Mesenchymal stem cell (in vitro differentiated cells and primary cell): Measurements from ENCODE around the gene EGFR.
A peak's percentile ranks its signal among the peaks of the same experiment; 100 is the strongest.

Experiments
- DNase-seq: peaks from one replicate; pipeline ENCODE4 v3.0.0-alpha.2; 2013
- H2AFZ ChIP-seq: one replicate; pipeline ENCODE4 v1.6.1; 2013; ENCODE audit warnings: low read depth, mild to moderate bottlenecking, control low read depth, inconsistent platforms, low read length, moderate library complexity
- H2AK5ac ChIP-seq: 2 replicates; pipeline ENCODE4 v1.6.1; 2013; ENCODE audit warnings: low read length, moderate library complexity, mild to moderate bottlenecking, inconsistent platforms; ENCODE audit not compliant: severe bottlenecking
- H2BK120ac ChIP-seq: one replicate; pipeline ENCODE4 v1.6.1; 2013; ENCODE audit warnings: low read depth, mild to moderate bottlenecking, inconsistent platforms, low read length, moderate library complexity
- H2BK12ac ChIP-seq, 2 experiments: one replicate each; pipeline ENCODE4 v1.6.1; 2013; ENCODE audit warnings: inconsistent platforms in 2 of 2, low read length in 2 of 2, mild to moderate bottlenecking in 2 of 2, moderate library complexity in 2 of 2, control low read depth in 1 of 2
- H2BK15ac ChIP-seq: one replicate; pipeline ENCODE4 v1.6.1; 2013; ENCODE audit warnings: mild to moderate bottlenecking, low read depth, inconsistent platforms; ENCODE audit not compliant: poor library complexity, severe bottlenecking
- H2BK5ac ChIP-seq: 2 replicates; pipeline ENCODE4 v1.6.1; 2013; ENCODE audit warnings: low read depth, mild to moderate bottlenecking, low read length, control low read depth, inconsistent platforms; ENCODE audit not compliant: poor library complexity, severe bottlenecking
- H3K14ac ChIP-seq, 2 experiments: one replicate each; pipeline ENCODE4 v1.6.1; 2013; ENCODE audit warnings: inconsistent platforms in 2 of 2, low read length in 2 of 2, control low read depth in 1 of 2, mild to moderate bottlenecking in 1 of 2, moderate library complexity in 1 of 2
- H3K18ac ChIP-seq, 2 experiments: one replicate each; pipeline ENCODE4 v1.6.1; 2013; ENCODE audit warnings: inconsistent platforms in 2 of 2, low read length in 2 of 2, control low read depth in 1 of 2, low read depth in 1 of 2, mild to moderate bottlenecking in 1 of 2
- H3K23ac ChIP-seq, 2 experiments: one replicate each; pipeline ENCODE4 v1.6.1; 2013; ENCODE audit warnings: inconsistent platforms in 2 of 2, low read length in 2 of 2, mild to moderate bottlenecking in 2 of 2, moderate library complexity in 2 of 2, control low read depth in 1 of 2
- H3K27ac ChIP-seq: 2 replicates; pipeline ENCODE4 v1.5.1; 2013; ENCODE audit warnings: mild to moderate bottlenecking, moderate library complexity, low read length, control low read depth, inconsistent platforms; ENCODE audit not compliant: poor library complexity, severe bottlenecking
- H3K27me3 ChIP-seq, 2 experiments: 2 replicates each; pipeline versions ENCODE4 v1.6.1 to v1.7.0; 2013; ENCODE audit warnings: low read length in 2 of 2, mild to moderate bottlenecking in 2 of 2, moderate library complexity in 2 of 2, control low read depth in 1 of 2, inconsistent platforms in 1 of 2; ENCODE audit not compliant: control insufficient read depth in 1 of 2, insufficient read depth in 1 of 2
- H3K36me3 ChIP-seq, 2 experiments: 2 replicates each; pipeline versions ENCODE4 v1.6.1 to v1.7.0; 2013; ENCODE audit warnings: low read length in 2 of 2, control low read depth in 1 of 2, inconsistent platforms in 1 of 2, low read depth in 1 of 2, mild to moderate bottlenecking in 1 of 2; ENCODE audit not compliant: insufficient read depth in 2 of 2, control insufficient read depth in 1 of 2
- H3K4ac ChIP-seq, 2 experiments: one replicate each; pipeline ENCODE4 v1.6.1; 2013; ENCODE audit warnings: inconsistent platforms in 2 of 2, low read length in 2 of 2, mild to moderate bottlenecking in 2 of 2, moderate library complexity in 2 of 2, control low read depth in 1 of 2, low read depth in 1 of 2
- H3K4me1 ChIP-seq: 2 replicates; pipeline ENCODE4 v1.6.1; 2013; ENCODE audit warnings: low read depth, low read length, control low read depth; ENCODE audit not compliant: control insufficient read depth, insufficient read depth
- H3K4me2 ChIP-seq: 2 replicates; pipeline ENCODE4 v1.6.1; 2013; ENCODE audit warnings: low read length, mild to moderate bottlenecking, inconsistent platforms; ENCODE audit not compliant: poor library complexity, severe bottlenecking
- H3K4me3 ChIP-seq, 2 experiments: 2 replicates each; pipeline versions ENCODE4 v1.5.1 to v1.7.0; 2013; ENCODE audit warnings: low read length in 2 of 2, mild to moderate bottlenecking in 2 of 2, control low read depth in 1 of 2, low read depth in 1 of 2; ENCODE audit not compliant: insufficient read depth in 1 of 2
- H3K79me1 ChIP-seq: replicated peaks from 2 replicates; pipeline ENCODE4 v1.6.1; 2013; ENCODE audit warnings: mild to moderate bottlenecking, control low read depth, low read length, inconsistent platforms; ENCODE audit not compliant: poor library complexity, severe bottlenecking
- H3K9ac ChIP-seq: 2 replicates; pipeline ENCODE4 v1.7.0; 2013; ENCODE audit warnings: mild to moderate bottlenecking, low read length, moderate library complexity
- H3K9me3 ChIP-seq: 2 replicates; pipeline ENCODE4 v1.7.0; 2013; ENCODE audit warnings: mild to moderate bottlenecking, low read length; ENCODE audit not compliant: control insufficient read depth
- H4K8ac ChIP-seq: one replicate; pipeline ENCODE4 v1.6.1; 2013; ENCODE audit warnings: inconsistent platforms, mild to moderate bottlenecking, low read length, moderate library complexity
- H4K91ac ChIP-seq: one replicate; pipeline ENCODE4 v1.6.1; 2013; ENCODE audit warnings: mild to moderate bottlenecking, low read length, inconsistent platforms
- WGBS: methylation state at CpG from one replicate; pipeline ENCODE4 v1.1.7; 2013; ENCODE audit warnings: mixed read lengths; 5-methylcytosine and 5-hydroxymethylcytosine counted together

Gene EGFR

GRCh38 chr7:55055479-55055878 lies 36.7 kb downstream of the EGFR start:
- Histone ChIP-seq H3K4ac (peak overlapping the region in 1 of 2 experiments; percentile 29), H3K14ac (no peak overlapping the region), H3K36me3 (peaks cover 0 to 5% of the 10 kb centered on the region in 2 experiments), H3K4me2 (no peak overlapping the region), H3K27me3 (no peaks in the 10 kb centered on the region), H2BK12ac (peak overlapping the region; percentile 20 to 91), H3K18ac (peak overlapping the region in 1 of 2 experiments; percentile 8), H3K23ac (no peak overlapping the region), H4K91ac (no peak overlapping the region), H2BK120ac (no peak overlapping the region), H2AFZ (no peak overlapping the region), H3K9me3 (no peaks in the 10 kb centered on the region), H3K4me1 (peaks cover 35% of the 10 kb centered on the region), H3K9ac (peak overlapping the region; percentile 82), H2BK15ac (no peak overlapping the region), H3K4me3 (peak overlapping the region in 1 of 2 experiments; percentile 55), H3K79me1 (peaks cover 26% of the 10 kb centered on the region), H4K8ac (peak overlapping the region; percentile 8), H2BK5ac (no peak overlapping the region), H2AK5ac (no peak overlapping the region), H3K27ac (no peak overlapping the region)
- 40% methylated on average over 7 of the region's 7 CpGs for WGBS
- peak; percentile 87 for DNase-seq

DNA sequence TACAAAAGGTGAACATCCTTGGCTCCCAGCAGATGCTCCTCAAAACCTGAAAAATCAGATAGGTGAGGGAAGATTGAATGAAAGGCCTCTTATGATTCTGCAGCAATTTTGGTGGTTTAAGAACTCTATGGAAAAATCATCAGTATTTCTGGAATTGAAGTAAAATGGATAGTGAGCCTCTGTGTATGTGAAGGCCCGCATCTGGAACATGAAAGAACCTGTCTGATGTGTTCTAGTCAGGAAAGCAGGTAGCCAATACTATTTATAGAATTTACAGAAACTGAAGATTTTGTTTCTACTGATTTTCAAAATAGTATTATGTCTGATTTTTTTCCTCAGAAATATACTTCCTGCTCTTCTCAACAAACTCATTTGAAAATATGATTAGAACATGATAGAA lies 37.3 kb downstream of the EGFR start:
- no peak overlapping the region for H4K91ac ChIP-seq
- H3K23ac ChIP-seq: no peak overlapping the region
- H2BK120ac ChIP-seq: no peak overlapping the region
- H3K9ac ChIP-seq: peak overlapping the region; percentile 82
- H3K4me3 ChIP-seq: peak overlapping the region in 1 of 2 experiments; percentile 55
- H3K4ac ChIP-seq: no peak overlapping the region
- no peaks in the 10 kb centered on the region for H3K9me3 ChIP-seq
- H2AK5ac ChIP-seq: no peak overlapping the region
- no peak overlapping the region for H2BK5ac ChIP-seq
- H2BK12ac ChIP-seq: peak overlapping the region in 1 of 2 experiments; percentile 20
- H3K27ac ChIP-seq: no peak overlapping the region
- H3K79me1 ChIP-seq: peaks cover 22% of the 10 kb centered on the region
- H2AFZ ChIP-seq: no peak overlapping the region
- no peak overlapping the region for H3K4me2 ChIP-seq
- peaks cover 0 to 5% of the 10 kb centered on the region in 2 experiments for H3K36me3 ChIP-seq
- H2BK15ac ChIP-seq: no peak overlapping the region
- H3K27me3 ChIP-seq: no peaks in the 10 kb centered on the region
- H3K18ac ChIP-seq: peak overlapping the region in 1 of 2 experiments; percentile 8
- no peak for DNase-seq
- peaks cover 32% of the 10 kb centered on the region for H3K4me1 ChIP-seq
- H3K14ac ChIP-seq: no peak overlapping the region
- WGBS: no CpG with 5 or more reads among the region's 1 CpG
- H4K8ac ChIP-seq: peak overlapping the region; percentile 8

GRCh38 chr7:55056577-55057480 lies 38.0 kb downstream of the EGFR start:
- Histone ChIP-seq H3K4me3 (peak overlapping the region in 1 of 2 experiments; percentile 55), H3K18ac (peak overlapping the region; percentile 14 to 75), H3K14ac (no peak overlapping the region), H3K9me3 (no peaks in the 10 kb centered on the region), H2BK12ac (peak overlapping the region; percentile 12), H3K27ac (no peak overlapping the region), H2AFZ (no peak overlapping the region), H3K4ac (peak overlapping the region in 1 of 2 experiments; percentile 66), H3K23ac (no peak overlapping the region), H2AK5ac (no peak overlapping the region), H3K36me3 (peaks cover 0 to 5% of the 10 kb centered on the region in 2 experiments), H3K9ac (peak overlapping the region; percentile 82), H2BK5ac (no peak overlapping the region), H3K4me2 (no peak overlapping the region), H3K27me3 (no peaks in the 10 kb centered on the region), H3K4me1 (peaks cover 27% of the 10 kb centered on the region), H2BK15ac (no peak overlapping the region), H4K91ac (peak overlapping the region; percentile 19), H4K8ac (no peak overlapping the region), H2BK120ac (no peak overlapping the region), H3K79me1 (peaks cover 18% of the 10 kb centered on the region)
- DNase-seq: no peak
- WGBS: 94% methylated on average over 14 of the region's 15 CpGs

DNA sequence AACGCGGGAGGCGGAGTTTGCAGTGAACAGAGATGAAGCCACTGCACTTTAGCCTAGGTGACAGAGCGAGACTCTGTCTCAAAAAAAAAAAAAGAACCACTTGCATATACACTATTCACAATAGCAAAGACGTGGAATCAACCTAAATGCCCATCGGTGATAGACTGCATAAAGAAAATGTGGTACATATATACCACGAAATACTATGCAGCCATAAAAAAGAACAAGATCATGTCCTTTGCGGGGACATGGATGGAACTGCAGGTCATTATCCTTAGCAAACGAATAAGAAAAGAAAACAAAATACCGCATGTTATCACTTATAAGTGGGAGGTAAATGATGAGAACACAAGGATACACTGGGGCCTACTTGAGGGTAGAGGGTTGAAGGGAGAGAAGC lies 39.5 kb downstream of the EGFR start:
- Histone ChIP-seq H4K91ac (no peak overlapping the region), H2BK15ac (no peak overlapping the region), H3K18ac (no peak overlapping the region), H2AK5ac (no peak overlapping the region), H3K4me2 (no peak overlapping the region), H4K8ac (no peak overlapping the region), H3K4me3 (no peak overlapping the region), H3K23ac (no peak overlapping the region), H3K79me1 (peaks cover 21% of the 10 kb centered on the region), H2AFZ (no peak overlapping the region), H2BK5ac (no peak overlapping the region), H3K4me1 (peaks cover 19% of the 10 kb centered on the region), H3K9ac (no peak overlapping the region), H3K9me3 (no peaks in the 10 kb centered on the region), H3K36me3 (peaks cover 5 to 7% of the 10 kb centered on the region in 2 experiments), H3K14ac (no peak overlapping the region), H3K27me3 (no peaks in the 10 kb centered on the region), H3K4ac (no peak overlapping the region), H2BK12ac (no peak overlapping the region), H2BK120ac (no peak overlapping the region), H3K27ac (no peak overlapping the region)
- DNase-seq: no peak
- WGBS: 99% methylated on average over 10 of the region's 10 CpGs
